Thoracic aorta (tissue), 2 donors: ENCODE results near the gene GEN1. TPM values are rescaled to one million over a fixed set of nuclear protein-coding genes. Genes with fewer than 3 reads are reported as not detected.

Source experiments
- ATAC-seq: fragments of 150-250 bp; one replicate; pipeline ENCODE4 v1.8.0; 2017; ENCODE audit warnings: low read depth; ENCODE audit not compliant: insufficient number of reproducible peaks, low FRiP score
- DNase-seq: peaks from one replicate; pipeline ENCODE4 v3.0.0-alpha.2; 2020; ENCODE audit warnings: low spot score
- H3K27ac ChIP-seq, 2 donors: fragments of 200-600 bp; sonication (generic); 1 replicate in 1 of 2; 2 replicates in 1 of 2; pipeline ENCODE4 v1.5.1; 2016; ENCODE audit warnings: mild to moderate bottlenecking in 2 of 2, moderate library complexity in 2 of 2
- H3K27me3 ChIP-seq: fragments of 200-600 bp; sonication (generic); replicated peaks from 2 replicates; pipeline ENCODE4 v1.6.0; 2016; ENCODE audit warnings: mild to moderate bottlenecking; ENCODE audit not compliant: insufficient read depth
- H3K36me3 ChIP-seq: fragments of 200-600 bp; sonication (generic); one replicate; pipeline ENCODE4 v1.5.1; 2016
- H3K4me1 ChIP-seq, 2 donors: fragments of 200-600 bp; sonication (generic); 1 replicate in 1 of 2; 2 replicates in 1 of 2; pipeline versions ENCODE4 v1.5.1 to v1.6.0; 2016; ENCODE audit warnings: low read depth in 2 of 2, mild to moderate bottlenecking in 1 of 2; ENCODE audit not compliant: control insufficient read depth in 1 of 2
- H3K4me3 ChIP-seq: fragments of 200-600 bp; sonication (generic); 2 replicates; pipeline ENCODE4 v1.5.1; 2016; ENCODE audit warnings: mild to moderate bottlenecking
- H3K9me3 ChIP-seq: fragments of 200-600 bp; sonication (generic); 2 replicates; pipeline ENCODE4 v1.5.1; 2016
- total RNA-seq, 2 donors: library from RNA; depleted of rRNA; stranded (reverse); fragments of >200 nt; gene quantifications; one replicate each; pipeline versions ENCODE4 v1.1.0 to v1.2.3, GENCODE V29; 2016
- TF ChIP-seq, protein P1 (sequence below): fragments of 200-600 bp; sonication (generic); IDR thresholded peaks from one replicate; pipeline ENCODE4 v1.5.1; 2019; ENCODE audit warnings: antibody characterized with exemption

The GEN1 gene
- total RNA-seq, 2 donors from 2014 or later = 3.7 to 4.9 TPM

DNA sequence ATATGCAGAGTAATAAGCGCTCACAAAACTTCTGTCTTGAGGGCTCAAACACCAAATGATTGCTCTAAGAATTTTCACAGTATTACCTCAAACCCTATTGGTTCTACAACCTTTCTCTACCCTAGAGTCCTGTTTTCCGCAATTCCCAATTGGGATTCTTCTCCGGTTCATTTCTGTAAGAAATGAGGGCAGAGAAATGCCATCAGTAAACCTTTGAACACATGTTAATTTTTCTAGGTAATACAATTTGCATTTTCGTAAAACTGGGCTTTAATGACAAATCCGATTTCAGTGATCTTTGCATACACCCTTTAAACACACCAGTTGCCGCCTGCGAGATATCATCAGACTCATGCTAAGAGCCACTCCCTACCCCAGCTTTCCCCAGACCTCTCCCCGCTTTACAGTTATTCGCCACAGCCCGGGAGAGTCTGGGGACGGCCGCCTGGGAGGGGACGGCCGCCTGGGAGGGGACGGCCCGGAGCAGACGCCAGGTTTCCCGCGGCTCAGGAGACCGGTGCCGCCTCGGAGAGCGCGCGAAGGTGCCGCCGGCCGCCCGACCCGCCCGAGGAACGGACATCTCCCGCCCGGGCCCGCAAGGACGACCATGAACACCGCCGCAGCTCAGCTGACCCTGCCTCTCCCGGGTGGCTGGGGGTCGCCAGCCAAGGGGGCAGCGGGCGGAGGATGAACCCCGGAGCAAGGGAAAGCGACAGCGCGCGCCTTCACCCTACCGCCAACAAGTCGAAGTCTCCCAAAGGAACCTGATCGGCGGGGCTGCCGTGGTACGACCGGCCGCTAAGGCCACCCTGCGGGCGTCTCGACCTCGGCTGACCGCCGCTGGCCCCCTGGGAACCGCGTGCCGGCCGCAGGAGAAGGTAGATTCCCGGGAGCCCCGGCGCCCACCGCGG, 791 bp upstream of the GEN1 start:
- H3K36me3 ChIP-seq = no peaks in the 10 kb centered on the region
- TF ChIP-seq, protein P1, sequence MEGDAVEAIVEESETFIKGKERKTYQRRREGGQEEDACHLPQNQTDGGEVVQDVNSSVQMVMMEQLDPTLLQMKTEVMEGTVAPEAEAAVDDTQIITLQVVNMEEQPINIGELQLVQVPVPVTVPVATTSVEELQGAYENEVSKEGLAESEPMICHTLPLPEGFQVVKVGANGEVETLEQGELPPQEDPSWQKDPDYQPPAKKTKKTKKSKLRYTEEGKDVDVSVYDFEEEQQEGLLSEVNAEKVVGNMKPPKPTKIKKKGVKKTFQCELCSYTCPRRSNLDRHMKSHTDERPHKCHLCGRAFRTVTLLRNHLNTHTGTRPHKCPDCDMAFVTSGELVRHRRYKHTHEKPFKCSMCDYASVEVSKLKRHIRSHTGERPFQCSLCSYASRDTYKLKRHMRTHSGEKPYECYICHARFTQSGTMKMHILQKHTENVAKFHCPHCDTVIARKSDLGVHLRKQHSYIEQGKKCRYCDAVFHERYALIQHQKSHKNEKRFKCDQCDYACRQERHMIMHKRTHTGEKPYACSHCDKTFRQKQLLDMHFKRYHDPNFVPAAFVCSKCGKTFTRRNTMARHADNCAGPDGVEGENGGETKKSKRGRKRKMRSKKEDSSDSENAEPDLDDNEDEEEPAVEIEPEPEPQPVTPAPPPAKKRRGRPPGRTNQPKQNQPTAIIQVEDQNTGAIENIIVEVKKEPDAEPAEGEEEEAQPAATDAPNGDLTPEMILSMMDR = no peak
- DNase-seq (no peak), ATAC-seq (peak; percentile 8)
- peaks cover 11 to 22% of the 10 kb centered on the region in 2 donors for H3K4me1 ChIP-seq
- no peaks in the 10 kb centered on the region for H3K27me3 ChIP-seq
- H3K9me3 ChIP-seq = no peaks in the 10 kb centered on the region
- H3K27ac ChIP-seq = peak overlapping the region; percentile 94 to 96
- H3K4me3 ChIP-seq = peak overlapping the region; percentile 89

DNA sequence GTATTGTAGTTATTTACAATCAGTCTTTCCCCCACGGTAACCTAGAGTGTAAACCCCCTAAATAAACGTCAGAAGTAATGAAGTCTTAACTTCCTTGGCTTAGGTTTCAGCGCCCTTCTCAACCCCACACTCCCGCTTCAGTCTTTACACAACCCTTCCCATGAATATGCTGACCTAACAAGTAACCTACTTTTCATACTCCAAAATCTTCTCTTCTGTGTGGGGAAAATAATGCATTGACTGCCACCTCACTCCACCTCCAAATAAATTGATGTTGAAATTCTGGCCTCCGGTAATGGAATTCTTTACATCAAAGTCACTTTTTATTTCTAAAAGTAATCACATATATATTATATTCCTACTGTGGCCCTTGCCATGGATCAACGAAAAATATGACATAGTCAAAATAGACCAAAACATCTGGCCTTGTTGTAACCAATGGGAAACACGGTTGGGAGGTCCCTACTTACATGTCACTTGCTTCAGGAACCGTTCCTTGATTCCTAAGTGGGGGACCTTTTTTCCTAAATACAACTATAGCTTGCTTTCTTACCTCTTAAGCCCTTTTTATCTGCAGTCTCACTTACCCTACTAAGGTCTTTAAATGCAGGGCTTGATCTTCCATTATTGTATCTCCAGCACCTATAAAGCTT, 961 bp downstream of the GEN1 start:
- Histone ChIP-seq H3K27ac (no peak overlapping the region), H3K4me3 (peak overlapping the region; percentile 89)
- no peak for DNase-seq

DNA sequence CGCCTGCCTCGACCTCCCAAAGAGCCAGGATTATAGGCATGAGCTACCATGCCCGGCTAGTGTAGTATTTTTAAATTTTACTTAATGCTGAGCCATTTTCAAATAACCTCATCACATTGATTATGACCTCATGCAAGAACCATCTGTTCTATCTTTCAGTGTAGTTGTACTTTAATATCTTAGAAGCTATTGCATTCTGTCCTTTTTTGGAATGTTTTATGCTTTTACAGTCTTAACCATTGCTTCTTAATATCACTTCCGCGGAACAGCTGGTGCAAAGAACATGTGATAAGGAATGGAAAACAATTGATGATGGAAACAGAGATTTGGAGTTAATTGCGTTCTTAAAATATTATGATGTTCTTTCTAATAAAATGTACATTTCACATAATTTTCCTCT, 2.7 kb downstream of the GEN1 start:
- ATAC-seq = no peak
- no peaks in the 10 kb centered on the region for H3K9me3 ChIP-seq
- H3K4me1 ChIP-seq = peaks cover 11 to 22% of the 10 kb centered on the region in 2 donors
- DNase-seq = no peak
- TF ChIP-seq, protein P1 = no peak
- no peaks in the 10 kb centered on the region for H3K27me3 ChIP-seq
- H3K36me3 ChIP-seq = no peaks in the 10 kb centered on the region
- no peak overlapping the region for H3K4me3 ChIP-seq
- no peak overlapping the region for H3K27ac ChIP-seq

More for the DNA sequence above, 961 bp downstream of the GEN1 start:
- Histone ChIP-seq H3K4me1 (peaks cover 11 to 22% of the 10 kb centered on the region in 2 donors), H3K27me3 (no peaks in the 10 kb centered on the region), H3K36me3 (no peaks in the 10 kb centered on the region), H3K9me3 (no peaks in the 10 kb centered on the region)
- TF ChIP-seq, protein P1 = no peak
- ATAC-seq = no peak

DNA sequence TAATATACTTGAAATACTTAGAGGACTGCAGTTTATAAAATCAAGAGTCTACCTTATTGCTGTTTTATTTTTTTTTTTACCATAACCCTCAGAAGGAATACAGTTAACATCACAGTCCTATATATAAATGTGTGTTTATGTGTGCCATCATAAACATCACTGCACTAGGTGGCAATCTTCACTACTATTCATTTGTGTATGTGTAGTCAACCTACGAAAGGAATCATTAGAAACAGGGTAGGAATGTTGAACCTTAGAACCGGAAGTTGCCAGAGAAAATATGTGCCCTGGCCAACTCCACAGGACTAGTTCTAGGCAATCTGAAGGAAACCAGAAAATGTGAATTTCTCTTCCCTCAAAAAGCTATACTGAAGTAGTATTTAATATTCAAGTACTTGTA, 3.4 kb downstream of the GEN1 start:
- peaks cover 11 to 15% of the 10 kb centered on the region in 2 donors for H3K4me1 ChIP-seq
- H3K9me3 ChIP-seq = no peaks in the 10 kb centered on the region
- DNase-seq = no peak
- no peak for ATAC-seq
- no peak overlapping the region for H3K4me3 ChIP-seq
- H3K36me3 ChIP-seq = no peaks in the 10 kb centered on the region
- H3K27me3 ChIP-seq = no peaks in the 10 kb centered on the region
- H3K27ac ChIP-seq = no peak overlapping the region
- TF ChIP-seq, protein P1 = no peak

DNA sequence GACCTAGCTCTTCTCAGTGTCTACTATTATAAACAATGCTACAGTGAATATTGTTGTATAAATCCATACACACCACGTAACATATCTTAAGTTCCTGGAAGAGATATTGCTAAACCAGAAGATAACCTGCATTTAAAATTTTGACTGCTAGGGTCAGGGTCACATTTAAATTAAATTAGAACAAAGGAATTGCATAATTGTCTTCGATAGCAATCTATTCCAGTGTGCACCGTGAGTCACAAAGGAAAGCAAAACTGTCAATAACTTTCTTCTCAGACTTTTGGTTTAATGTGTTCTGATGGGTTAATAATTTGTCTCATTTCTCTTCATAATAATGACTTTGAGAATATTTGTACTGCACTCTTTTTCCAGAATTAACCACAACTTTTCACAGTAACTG, 4.2 kb downstream of the GEN1 start:
- no peak overlapping the region for H3K27ac ChIP-seq
- H3K4me1 ChIP-seq = peaks cover 9 to 11% of the 10 kb centered on the region in 2 donors
- no peak overlapping the region for H3K4me3 ChIP-seq
- no peaks in the 10 kb centered on the region for H3K27me3 ChIP-seq
- DNase-seq (no peak), ATAC-seq (no peak)
- no peaks in the 10 kb centered on the region for H3K9me3 ChIP-seq
- TF ChIP-seq, protein P1 = no peak
- H3K36me3 ChIP-seq = no peaks in the 10 kb centered on the region
